Fibroblast of the aortic adventitia (primary cell): ENCODE data around the gene VWA7. TPM values are rescaled to one million over a fixed set of nuclear protein-coding genes. Genes with fewer than 3 reads are reported as not detected.

Experiments
- DNase-seq: peaks from one replicate; pipeline ENCODE4 v3.0.0-alpha.2; 2010; ENCODE audit warnings: low read depth
- H3K4me3 ChIP-seq: 2 replicates; pipeline ENCODE4 v1.5.1; 2011; ENCODE audit warnings: low read depth, mild to moderate bottlenecking, control low read depth, low read length, moderate library complexity
- CTCF ChIP-seq: IDR thresholded peaks from 2 replicates; pipeline ENCODE4 v1.5.1; 2011; ENCODE audit warnings: mild to moderate bottlenecking, low read length, control low read depth, inconsistent platforms; ENCODE audit not compliant: insufficient read depth
- total RNA-seq: library from RNA; depleted of rRNA; stranded (reverse); fragments of >200 nt; gene quantifications from 2 replicates; pipeline ENCODE4 v1.2.3, GENCODE V29; 2012; ENCODE audit warnings: low replicate concordance

Gene VWA7
- total RNA-seq, 1 donor: 0.36 TPM

DNA sequence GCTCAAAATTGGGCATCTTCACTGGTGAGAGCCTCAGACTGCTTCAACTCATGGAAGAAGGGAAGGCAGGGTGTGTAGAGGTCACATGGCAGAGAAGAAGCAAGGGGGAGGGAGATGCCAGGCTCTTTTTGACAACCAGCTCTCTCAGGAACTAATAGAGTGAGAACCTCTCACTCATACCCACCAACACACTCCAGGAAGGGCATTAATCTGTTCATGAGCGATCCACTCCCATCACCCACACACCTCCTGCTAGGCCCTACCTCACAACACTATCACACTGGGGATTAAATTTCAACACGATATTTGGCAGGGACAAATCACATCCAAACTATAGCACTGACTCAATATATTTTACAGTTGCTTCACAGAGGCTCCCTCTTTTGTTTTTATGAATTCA, 35.3 kb downstream of the VWA7 start:
- TF ChIP-seq CTCF: no peak
- DNase-seq: no peak
- H3K4me3 ChIP-seq: no peak overlapping the region

- no peak for DNase-seq
- no peak for TF ChIP-seq CTCF
- peak overlapping the region; percentile 90 for H3K4me3 ChIP-seq
These were observed 36.5 kb downstream of the VWA7 start for GRCh38 chr6:31740397-31741223.

GRCh38 chr6:31739639-31740396, 37.3 kb downstream of the VWA7 start, which contains the start of gene MSH5:
TSS of gene MSH5 (plus strand) at chr6:31740005. CDS start at chr6:31740467, 462 bp downstream.
- peak; percentile 98 for DNase-seq
- no peak for TF ChIP-seq CTCF

DNA sequence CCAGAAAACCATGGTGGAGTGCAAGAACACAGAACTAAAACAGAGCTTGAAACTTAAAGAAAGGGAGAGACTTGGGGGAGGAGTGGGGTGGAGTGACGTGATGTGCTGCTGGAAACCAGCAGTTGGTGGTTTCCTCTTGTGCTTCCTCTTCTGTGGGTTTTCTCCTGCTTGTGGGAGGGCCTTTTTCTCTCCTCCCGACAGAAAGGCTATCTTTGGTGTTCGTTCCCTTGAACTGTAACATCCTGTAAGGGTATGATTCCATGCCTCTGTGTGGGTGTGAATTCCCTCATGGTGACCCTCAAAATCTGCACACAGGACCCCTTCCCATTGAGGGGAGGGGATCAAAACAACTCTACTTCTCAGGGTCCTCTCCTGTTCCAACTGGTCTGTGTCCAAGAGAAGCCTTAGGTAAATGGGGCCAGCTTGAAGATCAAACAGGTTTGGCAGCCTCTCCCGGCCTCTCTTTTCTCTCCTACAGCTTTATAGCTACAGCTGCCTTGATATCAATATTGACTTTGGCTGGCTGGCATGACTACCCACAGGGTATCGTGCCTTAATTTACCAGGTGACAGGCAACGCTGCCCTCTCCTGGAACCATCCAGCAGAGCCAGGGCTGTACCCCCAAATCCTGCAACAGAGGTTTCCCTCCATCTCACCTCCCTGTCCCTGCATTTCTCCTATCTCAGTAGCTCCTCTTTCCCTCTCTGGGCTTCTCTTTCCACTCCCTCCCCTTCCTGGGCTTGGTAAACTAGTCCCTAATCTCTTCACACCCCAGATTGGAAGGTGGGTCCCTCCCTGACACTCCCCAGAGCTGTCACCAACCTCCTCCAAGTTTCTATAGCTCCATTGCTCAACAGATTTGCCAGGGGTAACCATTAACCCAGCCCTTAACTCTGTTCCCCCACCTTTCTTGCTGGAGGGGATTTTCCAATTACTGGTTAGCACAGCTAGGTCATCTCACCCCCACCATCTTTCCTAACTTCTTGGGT, 38.8 kb downstream of the VWA7 start:
- peak overlapping the region; percentile 17 for H3K4me3 ChIP-seq
- DNase-seq: peak; percentile 82
- TF ChIP-seq CTCF: peak; percentile 35

More at GRCh38 chr6:31739639-31740396, 37.3 kb downstream of the VWA7 start, which contains the start of gene MSH5:
- peak within 1 kb of the TSS; percentile 90 for H3K4me3 ChIP-seq

DNA sequence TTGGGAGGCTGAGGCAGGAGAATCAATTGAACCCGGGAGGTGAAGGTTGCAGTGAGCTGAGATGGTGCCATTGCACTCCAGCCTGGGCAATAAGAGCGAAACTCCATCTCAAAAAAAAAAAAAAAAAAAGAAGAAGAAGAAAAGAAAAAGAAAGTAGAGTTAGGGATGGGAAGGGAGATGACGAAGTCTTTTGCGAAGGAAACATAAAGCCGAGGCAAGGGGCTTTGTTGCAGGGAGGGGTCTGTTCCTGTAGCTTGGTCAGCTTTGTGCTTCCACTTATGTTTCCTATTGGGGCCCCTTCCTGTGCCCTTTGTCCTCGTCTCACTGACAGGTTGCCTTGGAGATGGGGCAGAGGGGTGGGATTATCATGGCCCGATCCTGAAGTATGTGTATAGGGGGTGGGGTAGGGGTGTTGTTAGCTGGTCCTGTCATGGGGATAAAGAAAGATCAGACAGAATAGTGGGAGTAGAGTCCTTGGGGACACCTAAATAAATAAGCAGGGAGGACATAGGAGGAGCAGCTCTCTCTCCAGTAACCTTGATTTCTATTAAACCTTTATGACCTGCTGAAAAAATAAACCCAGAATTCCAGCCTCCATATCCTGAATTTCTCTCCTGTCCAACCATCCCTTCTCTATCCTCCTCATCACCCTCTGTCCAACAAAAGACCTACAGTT, 39.7 kb downstream of the VWA7 start:
- DNase-seq: no peak
- TF ChIP-seq CTCF: no peak
- H3K4me3 ChIP-seq: peak overlapping the region; percentile 17

- no peak for DNase-seq
- no peak for TF ChIP-seq CTCF
These were observed 40.3 kb downstream of the VWA7 start for GRCh38 chr6:31736768-31737314.

More at GRCh38 chr6:31736768-31737314, 40.3 kb downstream of the VWA7 start:
- H3K4me3 ChIP-seq: peak overlapping the region; percentile 97
